Measurements from ENCODE around the gene DBH. TPM values are rescaled to one million over a fixed set of nuclear protein-coding genes. Genes with fewer than 3 reads are reported as not detected.

DBH gene
- total and polyA plus RNA-seq, 8 donors = 0.08 to 2.2 (median 1.3) TPM

DNA sequence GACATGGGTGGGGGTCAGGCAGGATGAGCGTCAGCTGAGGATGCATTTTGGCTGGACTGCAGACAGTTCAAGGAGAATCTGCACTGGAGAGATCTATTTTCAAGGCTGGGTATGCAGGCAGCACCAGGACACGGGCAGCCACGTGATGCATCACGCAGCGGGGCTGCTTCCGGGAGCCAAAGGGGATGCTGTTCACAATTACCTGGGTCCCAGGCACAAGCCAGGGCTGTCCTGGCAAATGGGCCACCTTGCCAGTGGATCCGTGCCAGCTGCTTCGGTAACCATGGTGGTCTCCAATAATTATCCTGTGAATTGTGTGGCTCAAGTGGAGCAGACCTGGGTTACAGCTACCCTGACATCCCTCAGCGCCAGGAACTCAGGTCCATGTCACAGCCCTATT, 17.5 kb downstream of the DBH start:
- no peak for ATAC-seq
- DNase-seq = no peak
- no peaks in the 10 kb centered on the region for H3K36me3 ChIP-seq
- H3K27me3 ChIP-seq = peaks cover 0 to 86% of the 10 kb centered on the region in 2 donors
- no peak overlapping the region for H3K27ac ChIP-seq
- H3K9me3 ChIP-seq = no peaks in the 10 kb centered on the region
- intact Hi-C loops (cut with DNase I) = no loop called here
- TF ChIP-seq, protein P1, sequence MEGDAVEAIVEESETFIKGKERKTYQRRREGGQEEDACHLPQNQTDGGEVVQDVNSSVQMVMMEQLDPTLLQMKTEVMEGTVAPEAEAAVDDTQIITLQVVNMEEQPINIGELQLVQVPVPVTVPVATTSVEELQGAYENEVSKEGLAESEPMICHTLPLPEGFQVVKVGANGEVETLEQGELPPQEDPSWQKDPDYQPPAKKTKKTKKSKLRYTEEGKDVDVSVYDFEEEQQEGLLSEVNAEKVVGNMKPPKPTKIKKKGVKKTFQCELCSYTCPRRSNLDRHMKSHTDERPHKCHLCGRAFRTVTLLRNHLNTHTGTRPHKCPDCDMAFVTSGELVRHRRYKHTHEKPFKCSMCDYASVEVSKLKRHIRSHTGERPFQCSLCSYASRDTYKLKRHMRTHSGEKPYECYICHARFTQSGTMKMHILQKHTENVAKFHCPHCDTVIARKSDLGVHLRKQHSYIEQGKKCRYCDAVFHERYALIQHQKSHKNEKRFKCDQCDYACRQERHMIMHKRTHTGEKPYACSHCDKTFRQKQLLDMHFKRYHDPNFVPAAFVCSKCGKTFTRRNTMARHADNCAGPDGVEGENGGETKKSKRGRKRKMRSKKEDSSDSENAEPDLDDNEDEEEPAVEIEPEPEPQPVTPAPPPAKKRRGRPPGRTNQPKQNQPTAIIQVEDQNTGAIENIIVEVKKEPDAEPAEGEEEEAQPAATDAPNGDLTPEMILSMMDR (IDR thresholded peaks at IDR 0.05) = no peak
- peaks cover 5 to 7% of the 10 kb centered on the region in 2 donors for H3K4me1 ChIP-seq
- no peak overlapping the region for H3K4me3 ChIP-seq

DNA sequence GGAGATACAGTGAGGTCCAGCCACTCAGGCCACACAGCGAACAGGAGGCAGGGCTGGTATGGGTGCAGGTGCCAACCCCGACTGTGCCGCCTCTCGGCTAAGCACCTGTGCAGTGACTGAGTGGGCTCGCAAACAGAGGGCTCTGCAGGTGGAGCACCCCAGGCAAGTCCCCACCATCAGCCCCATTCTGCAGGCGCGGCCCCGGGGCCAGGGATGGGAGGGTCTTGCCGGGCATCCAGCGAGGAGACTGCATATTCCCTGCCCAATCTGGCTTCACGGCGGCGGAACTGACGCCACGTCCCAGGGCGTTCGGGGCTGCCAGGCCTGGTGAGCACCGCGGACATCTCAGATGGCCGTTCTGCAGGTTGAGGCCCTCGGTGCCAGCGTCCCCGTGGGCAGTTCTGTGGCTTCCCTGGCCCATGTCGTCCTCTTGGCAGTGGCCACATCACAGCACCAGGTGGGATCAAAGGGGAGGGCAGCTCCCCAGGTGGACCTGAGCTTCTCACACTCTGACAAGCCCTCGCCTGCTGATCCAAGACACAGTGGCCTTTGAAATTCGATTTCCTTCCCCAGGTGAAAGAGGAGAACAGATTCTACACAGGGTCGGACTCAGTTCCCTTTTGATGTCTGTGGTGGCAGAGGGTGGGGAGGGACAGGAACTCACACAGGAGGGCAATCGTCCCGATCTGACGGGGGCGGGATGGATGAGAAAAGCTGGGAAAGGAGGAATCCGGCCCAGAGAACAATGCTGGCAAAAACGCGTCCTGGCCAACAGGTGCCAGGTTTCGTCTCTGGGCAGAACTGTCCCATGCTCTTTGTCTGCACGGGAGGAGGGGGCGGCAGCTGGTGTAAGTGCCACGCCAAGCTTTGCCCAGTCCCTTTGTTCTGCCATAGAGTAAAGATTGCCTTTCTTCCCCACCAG, 18.8 kb downstream of the DBH start:
- Histone ChIP-seq H3K27ac (no peak overlapping the region), H3K4me3 (no peak overlapping the region), H3K27me3 (peaks cover 0 to 89% of the 10 kb centered on the region in 2 donors), H3K36me3 (no peaks in the 10 kb centered on the region), H3K9me3 (no peaks in the 10 kb centered on the region), H3K4me1 (peaks cover 6 to 16% of the 10 kb centered on the region in 2 donors)
- ATAC-seq (no peak), DNase-seq (no peak)
- intact Hi-C loops (cut with DNase I) = no loop called here
- TF ChIP-seq, protein P1 (IDR thresholded peaks at IDR 0.05) = no peak

DNA sequence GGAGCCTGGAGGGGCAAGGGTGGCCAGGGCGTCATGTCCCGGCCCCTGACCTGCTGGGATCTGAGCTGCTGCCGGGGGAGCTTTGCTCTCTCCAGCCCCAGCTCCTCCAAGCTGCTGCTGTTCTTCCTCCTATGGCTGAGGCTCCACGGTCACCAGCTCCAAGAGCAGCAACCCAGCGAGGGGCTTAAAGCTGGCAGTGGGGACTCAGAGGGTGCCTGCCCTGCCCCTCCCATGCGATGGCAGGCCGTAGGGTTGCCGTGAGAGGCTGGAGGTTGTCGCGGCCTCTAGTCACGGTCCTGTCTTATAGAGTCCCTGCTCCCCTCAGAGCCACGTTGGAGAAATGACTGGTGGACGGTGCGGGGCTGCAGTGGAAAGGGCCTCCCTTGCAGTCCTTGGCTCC, 19.5 kb downstream of the DBH start:
- no peaks in the 10 kb centered on the region for H3K9me3 ChIP-seq
- DNase-seq (no peak), ATAC-seq (no peak)
- TF ChIP-seq, protein P1 (IDR thresholded peaks at IDR 0.05) = no peak
- H3K27ac ChIP-seq = no peak overlapping the region
- H3K27me3 ChIP-seq = peaks cover 0 to 94% of the 10 kb centered on the region in 2 donors
- peaks cover 6 to 16% of the 10 kb centered on the region in 2 donors for H3K4me1 ChIP-seq
- no peaks in the 10 kb centered on the region for H3K36me3 ChIP-seq
- intact Hi-C loops (cut with DNase I) = no loop called here
- H3K4me3 ChIP-seq = no peak overlapping the region

- peaks cover 0 to 89% of the 10 kb centered on the region in 2 donors for H3K27me3 ChIP-seq
- ATAC-seq (no peak), DNase-seq (no peak)
- no peaks in the 10 kb centered on the region for H3K36me3 ChIP-seq
- H3K4me3 ChIP-seq = no peak overlapping the region
- H3K27ac ChIP-seq = no peak overlapping the region
- H3K9me3 ChIP-seq = no peaks in the 10 kb centered on the region
- TF ChIP-seq, protein P1 (IDR thresholded peaks at IDR 0.05) = no peak
- intact Hi-C loops (cut with DNase I) = no loop called here
- peaks cover 6 to 16% of the 10 kb centered on the region in 2 donors for H3K4me1 ChIP-seq
Observed at GRCh38 chr9:133656211-133657119, 20.3 kb downstream of the DBH start.
